Kidney (tissue), 14 donors: ENCODE data around the gene ATR. TPM values are rescaled to one million over a fixed set of nuclear protein-coding genes. Genes with fewer than 3 reads are reported as not detected.

Source experiments
- DNase-seq, 5 donors: peaks; one replicate each; pipeline ENCODE4 v3.0.0-alpha.2; 2013 to 2020
- FAIRE-seq: peaks from 2 replicates; lab custom pipeline; 2012; peaks lifted over from hg19 to GRCh38; lab: Jason Lieb, UNC
- H3K27ac ChIP-seq, 2 donors: one replicate each; pipeline ENCODE4 v1.7.0; 2013; ENCODE audit warnings: low read depth in 2 of 2, low read length in 2 of 2, inconsistent platforms in 1 of 2
- H3K27me3 ChIP-seq: one replicate; pipeline ENCODE4 v1.7.1; 2013; ENCODE audit warnings: low read length, inconsistent platforms; ENCODE audit not compliant: control insufficient read depth, insufficient read depth
- H3K36me3 ChIP-seq, 3 donors: one replicate each; pipeline versions ENCODE4 v1.7.0 to v1.7.1; 2013; ENCODE audit warnings: low read length in 3 of 3, control low read depth in 1 of 3, inconsistent platforms in 1 of 3; ENCODE audit not compliant: insufficient read depth in 3 of 3, control insufficient read depth in 2 of 3
- H3K4me1 ChIP-seq, 3 donors: one replicate each; pipeline versions ENCODE4 v1.7.0 to v1.7.1; 2013; ENCODE audit warnings: low read length in 3 of 3, inconsistent platforms in 1 of 3, low read depth in 1 of 3; ENCODE audit not compliant: control insufficient read depth in 2 of 3, insufficient read depth in 2 of 3
- H3K4me3 ChIP-seq, 3 donors: one replicate each; pipeline versions ENCODE4 v1.7.0 to v1.8.1; 2013; ENCODE audit warnings: low read length in 3 of 3, control low read depth in 1 of 3, inconsistent platforms in 1 of 3
- H3K9ac ChIP-seq, 3 donors: one replicate each; pipeline versions ENCODE4 v1.7.0 to v1.7.1; 2013; ENCODE audit warnings: low read length in 3 of 3, control low read depth in 1 of 3, inconsistent platforms in 1 of 3
- H3K9me3 ChIP-seq, 3 donors: one replicate each; pipeline versions ENCODE4 v1.7.0 to v1.7.1; 2013; ENCODE audit warnings: low read length in 3 of 3, control low read depth in 1 of 3, inconsistent platforms in 1 of 3; ENCODE audit not compliant: control insufficient read depth in 2 of 3, insufficient read depth in 1 of 3
- intact Hi-C: fragments of 100-400 bp; cut with DNase I; formaldehyde crosslinking; loops from one replicate; pipeline ENCODE4 v1.11.1; 2022
- polyA plus RNA-seq: library from polyadenylated mRNA; stranded (reverse); fragments of 350-450 nt; fragmentation: Illumina TruSeq; extraction: RNeasy Lipid Tissue Mini Kit (QIAGEN cat#74804); gene quantifications from one replicate; pipeline ENCODE4 v1.2.3, GENCODE V29; 2014; ENCODE audit warnings: low read depth, low replicate concordance; ENCODE audit not compliant: insufficient read depth
- total RNA-seq: library from RNA; stranded (reverse); fragmentation: NEBNext Ultra II Directional; extraction: Animal tissue kit (Norgen Biotek cat#: 25700); gene quantifications from one replicate; pipeline ENCODE4 v1.2.1, GENCODE V29; 2021
- TF ChIP-seq, protein P1 (sequence below): IDR thresholded peaks from 3 replicates; pipeline ENCODE4 v1.5.1; 2012; ENCODE audit warnings: mild to moderate bottlenecking, moderate library complexity, borderline replicate concordance; ENCODE audit not compliant: insufficient read depth; ENCODE audit errors: extremely low read depth
- donor health status: control.
- donor health status: control.
- donor health status: control.
- donor health status: control.
- donor health status: control.
- donor health status: DM: yes; HTN: yes; CAD: no.
- donor health status: Normal renal cell carcinoma (clear cell type).

The ATR gene
- total and polyA plus RNA-seq, 2 donors from 2014 or later = 17.4 to 31.8 TPM

DNA sequence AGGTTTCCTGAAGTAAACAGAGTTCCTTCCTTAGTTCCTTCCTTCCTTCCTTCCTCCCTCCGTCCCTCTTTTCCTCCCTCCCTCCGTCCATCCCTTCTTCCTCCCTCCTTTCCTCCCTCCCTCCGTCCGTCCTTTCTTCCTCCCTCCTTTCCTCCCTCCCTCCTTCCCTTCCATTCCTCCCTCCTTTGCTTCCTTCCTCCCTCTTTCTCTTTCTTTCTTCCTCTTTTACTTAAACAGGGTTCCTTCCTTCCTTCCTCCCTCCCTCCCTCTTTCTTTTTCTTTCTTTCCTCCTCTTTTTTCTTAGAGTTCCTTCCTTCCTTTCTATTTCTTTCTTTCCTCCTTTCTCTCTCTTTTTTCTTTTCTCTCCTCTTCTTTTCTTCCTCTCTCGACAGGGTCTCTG is 35.2 kb downstream of the ATR start:
- no peak for FAIRE-seq
- Histone ChIP-seq H3K36me3 (no peaks in the 10 kb centered on the region), H3K9ac (no peak overlapping the region), H3K4me3 (no peak overlapping the region), H3K27ac (no peak overlapping the region), H3K4me1 (peaks cover 0 to 2% (median 0%) of the 10 kb centered on the region in 3 donors), H3K27me3 (no peaks in the 10 kb centered on the region), H3K9me3 (no peaks in the 10 kb centered on the region)
- TF ChIP-seq, protein P1, sequence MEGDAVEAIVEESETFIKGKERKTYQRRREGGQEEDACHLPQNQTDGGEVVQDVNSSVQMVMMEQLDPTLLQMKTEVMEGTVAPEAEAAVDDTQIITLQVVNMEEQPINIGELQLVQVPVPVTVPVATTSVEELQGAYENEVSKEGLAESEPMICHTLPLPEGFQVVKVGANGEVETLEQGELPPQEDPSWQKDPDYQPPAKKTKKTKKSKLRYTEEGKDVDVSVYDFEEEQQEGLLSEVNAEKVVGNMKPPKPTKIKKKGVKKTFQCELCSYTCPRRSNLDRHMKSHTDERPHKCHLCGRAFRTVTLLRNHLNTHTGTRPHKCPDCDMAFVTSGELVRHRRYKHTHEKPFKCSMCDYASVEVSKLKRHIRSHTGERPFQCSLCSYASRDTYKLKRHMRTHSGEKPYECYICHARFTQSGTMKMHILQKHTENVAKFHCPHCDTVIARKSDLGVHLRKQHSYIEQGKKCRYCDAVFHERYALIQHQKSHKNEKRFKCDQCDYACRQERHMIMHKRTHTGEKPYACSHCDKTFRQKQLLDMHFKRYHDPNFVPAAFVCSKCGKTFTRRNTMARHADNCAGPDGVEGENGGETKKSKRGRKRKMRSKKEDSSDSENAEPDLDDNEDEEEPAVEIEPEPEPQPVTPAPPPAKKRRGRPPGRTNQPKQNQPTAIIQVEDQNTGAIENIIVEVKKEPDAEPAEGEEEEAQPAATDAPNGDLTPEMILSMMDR = no peak
- intact Hi-C loops = no loop called here
- no peak for DNase-seq

DNA sequence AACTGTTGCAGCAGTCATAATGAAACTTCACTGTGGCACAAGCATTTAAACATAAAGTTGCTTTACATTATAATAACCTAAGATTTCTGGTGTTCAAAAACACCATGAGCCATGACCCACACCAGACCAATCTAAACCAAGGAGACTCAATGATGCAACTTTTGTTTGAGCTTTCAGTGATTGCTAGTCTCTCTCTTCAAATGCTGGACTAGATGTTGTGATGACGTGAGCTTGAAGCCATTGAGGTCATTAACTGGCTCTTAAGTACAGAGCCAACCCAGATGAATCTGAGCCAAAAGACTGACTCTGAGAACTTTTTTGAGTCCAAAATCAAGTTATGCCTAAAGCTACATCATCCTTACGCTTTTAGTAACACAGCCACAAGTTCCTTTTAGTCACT is 36.5 kb downstream of the ATR start:
- DNase-seq = no peak
- H3K27me3 ChIP-seq = no peaks in the 10 kb centered on the region
- no peak overlapping the region for H3K9ac ChIP-seq
- H3K4me3 ChIP-seq = no peak overlapping the region
- H3K36me3 ChIP-seq = no peaks in the 10 kb centered on the region
- no peak overlapping the region for H3K27ac ChIP-seq
- H3K9me3 ChIP-seq = no peaks in the 10 kb centered on the region
- TF ChIP-seq, protein P1 = no peak
- peaks cover 0 to 8% (median 0%) of the 10 kb centered on the region in 3 donors for H3K4me1 ChIP-seq
- FAIRE-seq = no peak
- intact Hi-C loops = no loop called here

DNA sequence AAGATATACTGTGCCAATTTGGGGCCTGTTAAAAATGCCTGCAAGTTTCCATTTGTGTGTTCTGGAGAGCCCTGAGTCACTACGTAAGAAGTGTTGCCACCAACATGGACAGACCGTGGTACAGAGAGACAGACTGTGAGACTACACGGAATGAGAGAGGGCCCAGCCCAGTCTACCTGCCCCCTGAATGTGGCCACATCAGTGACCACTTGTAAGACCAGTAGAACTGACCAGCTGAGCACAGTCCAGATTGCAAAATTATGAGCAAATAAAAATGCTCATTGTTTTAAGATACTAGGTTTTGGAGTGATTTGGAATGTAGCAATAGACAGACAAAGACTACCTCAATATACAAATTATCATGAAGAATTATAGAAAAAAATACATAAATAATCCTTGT is 42.0 kb downstream of the ATR start:
- H3K27me3 ChIP-seq = no peaks in the 10 kb centered on the region
- no peaks in the 10 kb centered on the region for H3K9me3 ChIP-seq
- no peak overlapping the region for H3K4me3 ChIP-seq
- FAIRE-seq = no peak
- no peak overlapping the region for H3K27ac ChIP-seq
- peaks cover 0 to 8% (median 0%) of the 10 kb centered on the region in 3 donors for H3K4me1 ChIP-seq
- TF ChIP-seq, protein P1 = no peak
- peaks cover 2 to 25% (median 6%) of the 10 kb centered on the region in 3 donors for H3K36me3 ChIP-seq
- intact Hi-C loops = no loop called here
- H3K9ac ChIP-seq = no peak overlapping the region
- DNase-seq = no peak

DNA sequence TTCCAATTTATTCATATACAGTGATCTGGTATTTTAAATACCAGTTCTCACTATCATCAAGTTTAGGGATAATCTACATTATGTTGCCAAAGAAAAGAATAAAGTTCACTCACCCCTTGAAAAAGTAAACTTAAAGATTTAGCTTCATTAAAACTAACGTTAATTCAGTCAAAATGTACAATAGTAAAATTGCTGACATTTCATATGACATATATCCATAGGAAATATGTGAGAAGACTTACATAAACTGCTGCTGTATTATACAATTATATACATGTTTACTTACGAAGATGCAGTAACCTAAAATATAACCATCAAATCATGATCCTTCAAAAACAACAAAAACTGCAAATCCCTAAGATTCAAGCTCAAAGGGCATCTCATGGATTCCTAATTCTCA is 44.0 kb downstream of the ATR start:
- H3K36me3 ChIP-seq = peaks cover 2 to 25% (median 6%) of the 10 kb centered on the region in 3 donors
- TF ChIP-seq, protein P1 = no peak

More for the DNA sequence above, 44.0 kb downstream of the ATR start:
- no peak for FAIRE-seq
- no peak for DNase-seq
- Histone ChIP-seq H3K9ac (no peak overlapping the region), H3K4me1 (peaks cover 0 to 8% (median 0%) of the 10 kb centered on the region in 3 donors), H3K27ac (no peak overlapping the region), H3K9me3 (no peaks in the 10 kb centered on the region), H3K27me3 (no peaks in the 10 kb centered on the region), H3K4me3 (no peak overlapping the region)
- intact Hi-C loops = no loop called here
